Activated CD8-positive, alpha-beta memory T cell treated with anti-CD3 and anti-CD28 coated beads for 24 hours (primary cell): Measurements from ENCODE around the gene SLC4A3.

Experiments
- DNase-seq: peaks from one replicate; pipeline ENCODE4 v3.0.0-alpha.2; 2020

SLC4A3 gene

DNA sequence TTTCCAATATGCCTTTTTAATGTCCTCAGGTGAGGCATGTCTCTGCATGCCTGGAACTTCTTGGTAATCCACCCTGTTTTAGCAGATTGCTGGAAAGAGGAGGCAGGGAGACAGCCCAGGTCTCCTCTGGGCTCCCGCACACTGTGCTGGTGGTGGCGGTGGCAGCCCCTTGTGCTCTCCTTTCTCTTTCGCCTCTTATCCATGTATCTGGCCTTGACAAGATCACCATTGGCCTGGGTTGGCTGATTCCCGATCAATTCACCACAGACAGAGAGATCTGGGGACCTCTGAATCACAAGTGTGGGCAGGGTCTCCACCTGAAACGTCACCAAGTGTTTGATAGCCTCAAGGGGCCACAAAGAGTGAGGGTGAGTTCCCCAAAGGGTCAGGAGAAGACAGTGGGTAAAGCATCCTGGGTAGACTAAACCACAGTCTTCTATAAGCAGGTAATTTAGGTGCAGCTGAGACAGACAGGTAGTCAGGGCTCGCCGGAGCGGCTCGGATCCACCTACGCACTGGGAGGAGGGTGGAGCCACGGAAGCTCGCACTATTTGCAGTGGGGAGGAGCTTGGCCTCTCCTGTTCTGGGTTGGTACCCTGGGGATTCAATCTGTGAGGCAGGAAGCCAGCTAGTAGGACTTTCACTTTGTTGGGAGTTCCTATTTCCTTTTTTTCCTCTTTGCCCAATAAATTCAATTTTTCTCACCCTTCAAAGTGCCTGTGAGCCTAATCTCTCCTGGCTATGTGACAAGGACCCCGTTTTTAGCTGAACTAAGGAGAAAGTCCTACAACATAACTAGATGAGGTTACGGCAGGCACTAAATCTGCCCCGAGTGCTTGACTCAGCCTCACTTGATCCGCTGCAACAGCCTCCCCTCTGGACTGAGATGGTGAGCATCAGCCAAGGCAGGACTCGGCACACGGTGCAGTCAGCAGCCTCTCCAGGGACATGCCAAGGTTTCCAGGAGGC lies 57.6 kb downstream of the SLC4A3 start:
- peak; percentile 67 for DNase-seq

DNA sequence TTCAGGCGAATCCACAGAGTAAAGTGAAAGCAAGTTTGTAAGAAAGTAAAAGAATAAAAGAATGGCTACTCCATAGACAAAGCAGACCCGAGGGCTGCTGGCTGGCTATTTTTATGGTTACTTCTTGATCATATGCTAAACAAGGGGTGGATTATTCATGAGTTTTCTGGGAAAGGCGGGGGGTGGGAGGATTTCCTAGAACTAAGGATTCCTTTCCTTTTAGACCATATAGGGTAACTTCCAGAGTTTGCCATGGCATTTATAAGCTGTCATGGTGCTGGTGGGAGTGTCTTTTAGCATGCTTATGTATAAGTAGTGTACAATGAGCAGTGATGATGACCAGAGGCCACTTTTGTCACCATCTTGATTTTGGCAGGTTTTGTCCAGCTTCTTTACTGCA lies 59.8 kb downstream of the SLC4A3 start:
- no peak for DNase-seq

DNA sequence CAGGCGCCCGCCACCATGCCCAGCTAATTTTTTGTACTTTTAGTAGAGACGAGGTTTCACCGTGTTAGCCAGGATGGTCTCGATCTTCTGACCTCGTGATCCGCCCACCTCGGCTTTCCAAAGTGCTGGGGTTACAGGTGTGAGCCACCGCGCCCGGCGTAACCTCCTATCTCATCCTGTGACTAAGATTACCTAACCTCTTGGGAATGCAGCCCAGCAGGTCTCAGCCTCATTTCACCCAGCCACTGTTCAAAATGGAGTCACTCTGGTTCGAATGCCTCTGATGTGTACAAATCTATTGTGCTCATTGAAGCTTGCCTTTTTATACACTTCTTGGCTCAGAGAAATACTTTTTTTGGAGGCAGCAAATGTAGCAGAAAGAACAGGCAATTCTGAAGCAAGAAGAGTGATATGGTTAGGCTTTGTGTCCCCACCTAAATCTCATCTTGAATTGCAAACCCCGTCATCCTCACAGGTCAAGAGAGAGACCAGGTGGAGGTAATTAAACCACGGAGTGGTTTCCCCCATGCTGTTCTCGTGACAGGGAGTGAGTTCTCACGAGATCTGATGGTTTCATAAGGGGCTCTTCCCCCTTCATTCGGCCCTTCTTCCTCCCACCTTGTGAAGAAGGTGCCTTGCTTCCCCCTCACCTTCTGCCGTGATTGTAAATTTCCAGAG lies 60.6 kb downstream of the SLC4A3 start:
- no peak for DNase-seq

DNA sequence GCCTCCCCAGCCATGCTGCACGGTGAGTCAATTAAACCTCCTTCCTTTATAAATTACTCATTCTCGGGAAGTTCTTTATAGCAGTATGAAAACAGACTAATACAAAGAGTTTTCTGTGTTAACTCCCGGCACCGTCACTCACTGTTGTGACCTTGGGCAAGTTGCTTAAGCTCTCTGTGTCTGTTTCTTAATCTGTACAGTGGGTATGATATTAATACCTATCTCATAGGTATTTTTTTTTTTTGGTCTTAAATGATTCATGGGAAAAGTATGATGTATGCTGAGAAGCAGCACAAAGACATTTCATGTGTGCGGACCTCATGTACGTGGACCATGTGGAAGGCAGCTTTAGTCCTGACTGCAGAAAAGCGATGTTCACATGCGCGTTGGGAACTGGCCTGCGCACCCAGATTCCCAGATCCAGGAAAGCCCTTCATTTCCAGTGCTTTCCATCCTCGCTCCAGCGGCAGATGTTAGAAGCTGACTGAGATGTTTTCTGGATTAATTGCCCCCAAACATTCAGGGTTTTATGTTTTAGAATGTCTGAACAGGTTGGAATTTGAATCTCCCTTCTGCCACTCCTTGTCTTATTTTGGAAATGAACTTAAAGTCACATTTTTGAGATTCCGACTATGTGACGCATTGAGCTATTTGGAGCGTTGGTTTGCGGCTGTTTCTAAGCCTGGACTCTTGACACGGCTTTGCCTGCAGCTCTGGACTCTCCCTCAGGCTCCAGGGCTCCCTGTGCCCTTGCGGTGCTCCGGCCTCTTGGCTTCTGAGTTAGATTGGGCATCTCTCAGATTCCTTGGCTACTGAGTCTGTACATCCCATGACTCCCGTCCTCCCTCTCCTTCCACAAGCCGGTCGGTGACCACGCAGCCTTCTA lies 61.4 kb downstream of the SLC4A3 start:
- DNase-seq: no peak

DNA sequence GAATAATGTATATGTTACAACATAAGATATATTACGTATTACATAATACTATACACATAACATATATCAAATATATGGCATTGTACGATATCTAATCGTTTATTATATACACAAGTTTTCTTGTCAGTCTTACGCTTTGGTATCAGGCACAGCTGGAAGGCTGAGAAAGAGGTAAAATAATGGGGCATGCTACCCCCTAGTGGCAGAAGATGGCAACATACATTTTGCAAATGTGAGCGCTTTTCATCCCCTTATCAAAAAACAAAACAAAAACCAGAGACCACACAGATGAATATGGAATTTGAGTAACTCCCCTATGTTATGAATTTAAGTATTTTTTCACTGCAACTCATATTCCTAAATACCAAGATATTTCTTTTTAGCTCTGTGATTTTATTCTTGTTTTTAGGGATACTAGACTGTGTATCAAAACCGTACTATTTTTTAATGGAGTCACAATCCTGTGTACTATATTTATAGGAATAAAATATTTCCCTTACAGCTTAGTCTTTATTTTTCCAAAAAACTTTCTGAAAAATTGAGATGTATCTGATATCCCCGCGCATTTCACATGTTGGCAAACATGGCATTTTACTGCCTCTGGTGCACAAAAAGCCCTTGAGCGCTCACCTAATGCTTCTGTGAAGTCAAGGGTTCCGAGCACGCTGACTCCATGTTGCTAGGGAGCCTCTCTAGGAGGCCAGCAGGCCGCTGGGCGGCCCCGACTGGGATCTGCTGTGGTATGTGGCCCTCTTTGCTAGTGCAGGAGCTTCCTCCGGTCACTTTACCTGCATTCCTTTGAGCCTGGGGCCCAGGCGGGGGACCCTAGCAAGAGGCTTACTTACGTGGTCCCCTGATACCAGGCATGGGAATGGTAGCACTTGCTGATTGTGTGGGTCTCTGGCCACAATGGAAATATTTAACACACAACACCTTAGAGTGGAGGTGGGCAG lies 62.5 kb downstream of the SLC4A3 start:
- DNase-seq: no peak

DNA sequence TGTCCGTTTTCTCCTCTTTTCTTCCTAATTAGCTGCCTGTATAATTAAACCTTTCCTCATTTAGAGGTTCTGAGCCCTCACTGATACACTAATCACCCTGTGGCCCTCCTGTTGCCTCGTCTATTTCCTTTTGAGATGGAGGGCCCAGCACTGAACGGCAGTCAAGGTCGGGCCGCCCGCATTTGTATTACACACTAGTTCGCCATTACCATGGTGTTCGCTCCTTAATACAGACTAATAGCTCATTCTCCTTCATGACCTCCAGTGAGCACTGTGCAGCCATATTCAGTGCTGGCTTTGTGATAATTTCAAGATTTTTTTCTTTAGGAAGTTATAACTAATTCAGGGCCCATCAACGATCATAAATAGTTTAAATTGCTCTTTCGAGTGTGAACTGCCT lies 64.1 kb downstream of the SLC4A3 start:
- DNase-seq: peak; percentile 9
